ENCODE results near the gene AGAP1. TPM values are rescaled to one million over a fixed set of nuclear protein-coding genes. Genes with fewer than 3 reads are reported as not detected.

AGAP1 gene
- total RNA-seq, 1 donor from 2014 or later = 44.7 TPM

- no peak for DNase-seq (ENCODE audit: low spot score)
Observed at GRCh38 chr2:235607546-235608199, 113.8 kb downstream of the AGAP1 start.

GRCh38 chr2:235608200-235608887 is 114.5 kb downstream of the AGAP1 start:
- no peak for DNase-seq (ENCODE audit: low spot score)

GRCh38 chr2:235609321-235609720 is 115.5 kb downstream of the AGAP1 start:
- DNase-seq (ENCODE audit: low spot score) = no peak

GRCh38 chr2:235609746-235610145 is 115.9 kb downstream of the AGAP1 start:
- DNase-seq (ENCODE audit: low spot score) = no peak

GRCh38 chr2:235610696-235611257 is 116.9 kb downstream of the AGAP1 start:
- no peak for DNase-seq (ENCODE audit: low spot score)

GRCh38 chr2:235611349-235611748 is 117.5 kb downstream of the AGAP1 start:
- DNase-seq (ENCODE audit: low spot score) = no peak

- DNase-seq (ENCODE audit: low spot score) = no peak
Observed at GRCh38 chr2:235611756-235612155, 117.9 kb downstream of the AGAP1 start.

GRCh38 chr2:235612181-235612950 is 118.5 kb downstream of the AGAP1 start:
- no peak for DNase-seq (ENCODE audit: low spot score)

- DNase-seq (ENCODE audit: low spot score) = no peak
Observed at GRCh38 chr2:235613649-235614048, 119.8 kb downstream of the AGAP1 start.

GRCh38 chr2:235614176-235614860 is 120.5 kb downstream of the AGAP1 start:
- DNase-seq (ENCODE audit: low spot score) = no peak

GRCh38 chr2:235614900-235615712 is 121.3 kb downstream of the AGAP1 start:
- no peak for DNase-seq (ENCODE audit: low spot score)

GRCh38 chr2:235616885-235617284 is 123.0 kb downstream of the AGAP1 start:
- DNase-seq (ENCODE audit: low spot score) = no peak

- DNase-seq (ENCODE audit: low spot score) = no peak
Observed at GRCh38 chr2:235618039-235618438, 124.2 kb downstream of the AGAP1 start.

GRCh38 chr2:235619544-235619943 is 125.7 kb downstream of the AGAP1 start:
- no peak for DNase-seq (ENCODE audit: low spot score)

GRCh38 chr2:235621736-235622135 is 127.9 kb downstream of the AGAP1 start:
- no peak for DNase-seq (ENCODE audit: low spot score)

GRCh38 chr2:235623111-235623510 is 129.3 kb downstream of the AGAP1 start:
- DNase-seq (ENCODE audit: low spot score) = no peak

GRCh38 chr2:235623752-235624151 is 129.9 kb downstream of the AGAP1 start:
- DNase-seq (ENCODE audit: low spot score) = no peak

- no peak for DNase-seq (ENCODE audit: low spot score)
Observed at GRCh38 chr2:235626658-235627057, 132.8 kb downstream of the AGAP1 start.

GRCh38 chr2:235627682-235628081 is 133.8 kb downstream of the AGAP1 start:
- no peak for DNase-seq (ENCODE audit: low spot score)

- no peak for DNase-seq (ENCODE audit: low spot score)
Observed at GRCh38 chr2:235630718-235631296, 137.0 kb downstream of the AGAP1 start.

All from mucosa of gallbladder (tissue), 1 donor.